ENCODE data around the gene CRTC1.

Gene CRTC1

DNA sequence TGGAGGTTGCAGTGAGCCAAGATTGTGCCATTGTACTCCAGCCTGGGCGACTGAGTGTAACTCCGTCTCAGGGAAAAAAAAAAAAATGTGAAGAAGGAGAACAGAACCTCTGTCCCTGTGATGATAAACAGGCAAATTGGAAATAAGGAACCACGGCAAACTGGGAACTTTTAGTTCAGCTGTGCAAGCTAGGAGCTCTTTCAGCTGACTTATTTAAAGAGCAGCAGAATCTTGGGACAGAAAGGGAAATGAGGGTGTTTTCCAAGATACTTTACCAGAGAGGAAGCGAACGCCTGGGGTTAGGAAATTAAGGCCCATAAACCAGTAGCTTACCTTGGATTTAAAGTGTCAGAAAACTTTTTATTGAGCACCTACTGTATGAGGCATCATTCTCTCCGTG is 145.3 kb downstream of the CRTC1 start:
- TF ChIP-seq POLR2AphosphoS5 (IDR thresholded peaks at IDR 0.05; ENCODE audit: low read depth, low read length) = no peak

- TF ChIP-seq TAF1 (IDR thresholded peaks at IDR 0.05; ENCODE audit: borderline replicate concordance, insufficient read depth, low read length) (no peak), FOXP2 (optimal IDR thresholded peaks at IDR 0.05; ENCODE audit: borderline replicate concordance, extremely low read depth, extremely low read length, insufficient read depth) (no peak), SIN3A (IDR thresholded peaks at IDR 0.05; ENCODE audit: borderline replicate concordance, insufficient read depth, low read length) (no peak), POLR2AphosphoS5 (IDR thresholded peaks at IDR 0.05; ENCODE audit: low read depth, low read length) (no peak)
- TF ChIP-seq, protein P1, sequence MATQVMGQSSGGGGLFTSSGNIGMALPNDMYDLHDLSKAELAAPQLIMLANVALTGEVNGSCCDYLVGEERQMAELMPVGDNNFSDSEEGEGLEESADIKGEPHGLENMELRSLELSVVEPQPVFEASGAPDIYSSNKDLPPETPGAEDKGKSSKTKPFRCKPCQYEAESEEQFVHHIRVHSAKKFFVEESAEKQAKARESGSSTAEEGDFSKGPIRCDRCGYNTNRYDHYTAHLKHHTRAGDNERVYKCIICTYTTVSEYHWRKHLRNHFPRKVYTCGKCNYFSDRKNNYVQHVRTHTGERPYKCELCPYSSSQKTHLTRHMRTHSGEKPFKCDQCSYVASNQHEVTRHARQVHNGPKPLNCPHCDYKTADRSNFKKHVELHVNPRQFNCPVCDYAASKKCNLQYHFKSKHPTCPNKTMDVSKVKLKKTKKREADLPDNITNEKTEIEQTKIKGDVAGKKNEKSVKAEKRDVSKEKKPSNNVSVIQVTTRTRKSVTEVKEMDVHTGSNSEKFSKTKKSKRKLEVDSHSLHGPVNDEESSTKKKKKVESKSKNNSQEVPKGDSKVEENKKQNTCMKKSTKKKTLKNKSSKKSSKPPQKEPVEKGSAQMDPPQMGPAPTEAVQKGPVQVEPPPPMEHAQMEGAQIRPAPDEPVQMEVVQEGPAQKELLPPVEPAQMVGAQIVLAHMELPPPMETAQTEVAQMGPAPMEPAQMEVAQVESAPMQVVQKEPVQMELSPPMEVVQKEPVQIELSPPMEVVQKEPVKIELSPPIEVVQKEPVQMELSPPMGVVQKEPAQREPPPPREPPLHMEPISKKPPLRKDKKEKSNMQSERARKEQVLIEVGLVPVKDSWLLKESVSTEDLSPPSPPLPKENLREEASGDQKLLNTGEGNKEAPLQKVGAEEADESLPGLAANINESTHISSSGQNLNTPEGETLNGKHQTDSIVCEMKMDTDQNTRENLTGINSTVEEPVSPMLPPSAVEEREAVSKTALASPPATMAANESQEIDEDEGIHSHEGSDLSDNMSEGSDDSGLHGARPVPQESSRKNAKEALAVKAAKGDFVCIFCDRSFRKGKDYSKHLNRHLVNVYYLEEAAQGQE (IDR thresholded peaks at IDR 0.05; ENCODE audit: insufficient read depth in 1 of 2, low read depth in 2 of 2, low read length in 2 of 2) = no peak
These were observed 147.0 kb downstream of the CRTC1 start for GRCh38 chr19:18830488-18830887.

GRCh38 chr19:18831524-18832305 is 148.2 kb downstream of the CRTC1 start, which contains the start of gene UPF1:
Gene UPF1, plus strand, starts transcription at chr19:18831959. Its CDS starts 251 bp downstream, at chr19:18832210.
- TF ChIP-seq SIN3A (IDR thresholded peaks at IDR 0.05; ENCODE audit: borderline replicate concordance, insufficient read depth, low read length) (0 out of 2 replicates have a peak, but pooled peaks have one; percentile 47), FOXP2 (optimal IDR thresholded peaks at IDR 0.05; ENCODE audit: borderline replicate concordance, extremely low read depth, extremely low read length, insufficient read depth) (no peak), TAF1 (IDR thresholded peaks at IDR 0.05; ENCODE audit: borderline replicate concordance, insufficient read depth, low read length) (peak; percentile 89), POLR2AphosphoS5 (IDR thresholded peaks at IDR 0.05; ENCODE audit: low read depth, low read length) (peak; percentile 87)
- TF ChIP-seq, protein P1 (IDR thresholded peaks at IDR 0.05; ENCODE audit: insufficient read depth in 1 of 2, low read depth in 2 of 2, low read length in 2 of 2) = no peak
